ENCODE results near the gene FARS2.

The FARS2 gene

GRCh38 chr6:5472571-5472970 is 211.3 kb downstream of the FARS2 start:
- no peak for DNase-seq

GRCh38 chr6:5475779-5476178 is 214.5 kb downstream of the FARS2 start:
- no peak for DNase-seq

DNA sequence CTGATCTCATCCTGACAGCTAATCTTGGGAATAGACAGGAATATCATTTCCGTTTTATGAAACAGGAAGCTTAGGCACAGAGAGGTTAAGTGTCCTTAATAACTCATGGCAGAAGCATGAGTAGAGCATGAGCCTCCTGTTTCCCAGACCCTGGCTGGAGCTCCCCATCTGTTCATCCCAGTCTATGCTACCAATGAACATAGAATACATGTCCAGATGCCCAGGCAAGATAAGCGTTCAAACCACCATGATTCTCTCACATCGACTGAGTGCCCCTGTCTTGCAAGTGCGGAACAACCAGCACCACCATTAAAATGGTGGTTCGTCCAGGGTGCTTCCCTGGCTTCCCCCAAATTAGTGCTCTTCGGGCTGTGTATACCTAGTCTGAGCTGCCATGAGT is 217.1 kb downstream of the FARS2 start:
- DNase-seq = no peak

GRCh38 chr6:5481033-5481432 is 219.7 kb downstream of the FARS2 start:
- DNase-seq = no peak

DNA sequence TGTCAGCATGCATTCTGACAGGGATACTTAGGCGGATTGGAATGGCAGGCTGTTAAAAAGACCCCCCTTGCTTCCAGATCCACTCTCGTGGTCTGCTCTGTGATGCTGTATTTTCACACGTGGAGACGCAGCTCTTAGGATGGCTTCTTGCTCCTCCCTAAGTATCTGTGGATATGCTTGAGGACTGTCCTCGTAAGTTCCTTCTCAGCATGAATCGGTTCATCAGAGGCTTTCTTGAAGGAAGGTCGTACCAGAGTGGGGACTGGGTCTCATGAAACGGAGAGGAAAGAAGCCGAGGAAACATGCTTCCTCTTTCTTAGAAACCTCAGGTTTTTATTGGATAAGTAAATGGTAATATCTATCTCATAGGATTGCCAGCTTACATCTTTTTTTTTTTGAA is 220.4 kb downstream of the FARS2 start:
- DNase-seq = no peak

- DNase-seq = no peak
These were observed 221.3 kb downstream of the FARS2 start for GRCh38 chr6:5482619-5483018.

DNA sequence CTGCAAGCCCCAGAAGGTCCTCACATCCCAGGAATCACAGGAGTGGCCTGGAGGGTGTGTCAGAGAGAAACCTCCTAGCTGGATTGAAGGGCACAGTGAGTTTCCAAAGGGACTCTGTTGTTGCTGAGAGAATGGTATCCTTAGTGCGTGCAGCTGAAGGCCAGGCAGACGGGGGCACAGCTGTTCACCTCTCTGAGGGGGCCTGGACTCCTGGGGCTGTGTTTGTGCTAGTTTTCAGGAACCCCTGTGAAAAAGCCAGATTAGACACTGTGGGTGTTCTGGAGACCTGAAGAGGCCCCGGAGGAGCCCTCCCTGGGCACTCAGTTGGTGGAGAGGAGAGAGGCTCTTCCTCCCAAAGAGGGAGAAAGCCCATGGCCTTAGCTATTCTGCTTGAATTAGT is 223.4 kb downstream of the FARS2 start:
- DNase-seq = no peak

- DNase-seq = no peak
These were observed 224.9 kb downstream of the FARS2 start for GRCh38 chr6:5486214-5486613.

DNA sequence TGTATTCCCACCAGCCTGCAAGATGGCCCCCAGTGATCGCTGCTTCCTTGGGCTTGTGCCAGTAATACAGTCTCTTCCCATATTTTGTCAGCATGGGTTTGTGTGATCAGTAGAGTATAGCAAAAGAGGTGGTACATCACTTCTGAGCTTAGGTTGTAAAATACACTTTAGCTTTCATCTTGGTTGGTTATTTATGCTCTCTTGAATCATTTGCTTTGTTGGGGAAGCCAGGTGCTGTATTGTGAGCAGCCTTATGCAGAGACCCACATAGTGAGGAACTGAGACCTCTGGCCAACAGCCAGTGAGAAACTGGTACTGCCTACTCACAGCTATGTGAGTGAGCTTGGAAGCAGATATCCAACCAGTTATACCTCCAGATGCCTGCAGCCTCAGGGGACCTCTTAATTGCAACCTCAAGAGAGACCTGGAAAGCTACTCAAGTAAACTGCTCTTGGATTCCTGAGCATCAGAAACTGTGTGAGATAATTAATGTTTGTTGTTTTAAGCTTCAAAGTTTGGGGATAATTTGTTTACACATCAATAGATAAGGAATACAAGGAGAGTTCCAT is 229.3 kb downstream of the FARS2 start:
- DNase-seq = no peak

GRCh38 chr6:5492356-5492755 is 231.0 kb downstream of the FARS2 start:
- DNase-seq = no peak

DNA sequence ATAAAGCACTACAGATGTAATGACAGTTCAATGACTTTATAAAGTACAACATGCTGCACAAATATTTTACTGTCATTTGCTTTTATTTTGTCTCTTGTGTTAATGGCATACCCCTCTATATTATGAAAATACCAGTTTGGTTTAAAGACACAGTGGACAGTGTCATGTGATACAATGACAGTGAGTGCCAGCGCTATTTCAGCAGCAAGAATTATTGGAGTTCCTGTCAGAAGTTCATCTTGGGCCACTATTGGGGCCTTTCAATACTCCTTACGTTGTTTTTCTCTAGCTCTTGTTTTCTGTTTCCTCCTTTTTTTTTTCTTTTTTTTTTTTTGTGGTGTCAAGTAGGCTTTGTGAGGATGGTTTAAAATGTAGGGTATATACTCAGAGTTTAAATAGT is 232.5 kb downstream of the FARS2 start:
- DNase-seq = no peak

- peak; percentile 89 for DNase-seq
These were observed 236.7 kb downstream of the FARS2 start for GRCh38 chr6:5497896-5498578.

GRCh38 chr6:5498579-5498899 is 237.2 kb downstream of the FARS2 start:
- DNase-seq = no peak

- DNase-seq = peak; percentile 62
These were observed 238.5 kb downstream of the FARS2 start for GRCh38 chr6:5499644-5500306.

GRCh38 chr6:5501837-5502236 is 240.5 kb downstream of the FARS2 start:
- no peak for DNase-seq

GRCh38 chr6:5504078-5504477 is 242.8 kb downstream of the FARS2 start:
- no peak for DNase-seq

DNA sequence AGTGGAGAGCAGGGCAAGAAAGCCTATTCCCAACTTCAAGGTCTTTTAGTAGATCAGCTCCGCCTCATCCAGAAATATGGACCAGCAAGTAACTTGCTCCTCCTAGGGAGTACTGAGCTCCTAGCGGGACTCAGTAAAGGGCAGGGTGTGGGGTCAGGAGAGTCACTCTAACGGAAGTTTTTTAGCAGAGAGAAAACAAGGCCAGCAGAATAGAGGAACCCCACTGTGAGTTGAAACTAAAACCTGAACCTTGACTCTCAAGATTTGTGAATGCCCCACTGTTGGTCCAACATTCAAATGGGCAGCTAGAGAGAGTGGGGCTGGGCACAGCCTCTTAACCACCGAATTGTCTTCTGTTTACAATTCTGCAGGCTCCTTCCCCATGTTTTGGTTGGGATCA is 244.8 kb downstream of the FARS2 start:
- DNase-seq = no peak

DNA sequence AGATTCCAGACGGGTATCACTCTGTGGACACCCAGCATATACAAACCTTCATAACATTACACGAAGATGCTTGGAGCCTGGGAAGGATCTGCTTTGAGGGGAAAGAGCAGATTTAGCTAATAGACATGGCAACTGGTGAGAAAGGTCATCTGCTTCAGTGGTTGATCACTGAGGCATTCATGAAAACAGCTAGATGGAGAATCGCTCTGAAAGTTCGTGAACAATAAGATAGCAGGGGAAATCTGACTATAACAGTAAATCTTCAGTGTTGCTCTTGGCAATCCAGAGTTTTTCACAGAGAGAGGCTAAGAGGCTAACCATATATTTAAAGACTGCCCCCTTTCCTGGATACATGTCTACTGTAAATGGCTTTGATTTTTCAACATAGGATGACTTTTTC is 245.3 kb downstream of the FARS2 start:
- no peak for DNase-seq

GRCh38 chr6:5507131-5507681 is 245.9 kb downstream of the FARS2 start:
- DNase-seq = no peak

GRCh38 chr6:5509106-5509505 is 247.8 kb downstream of the FARS2 start:
- no peak for DNase-seq

- no peak for DNase-seq
These were observed 249.2 kb downstream of the FARS2 start for GRCh38 chr6:5510331-5511133.

DNA sequence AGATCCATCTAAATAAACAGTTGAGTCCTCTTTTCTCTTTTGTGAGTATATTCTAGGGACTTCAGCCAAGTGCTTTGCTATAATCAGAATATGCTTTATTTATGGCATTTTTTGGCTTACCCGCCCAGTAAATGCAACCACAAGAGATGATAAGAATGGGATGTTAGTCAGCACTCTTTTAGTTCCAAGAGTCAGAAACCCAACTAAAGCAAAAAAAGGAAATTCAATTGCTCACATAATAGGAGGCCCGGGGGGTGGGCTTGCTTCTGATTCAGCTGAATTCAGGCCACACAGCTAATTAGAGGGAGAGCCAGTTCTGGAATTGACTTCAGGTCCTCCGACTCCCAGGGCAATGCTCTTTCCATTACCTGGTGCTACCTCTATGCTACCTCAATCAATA is 250.6 kb downstream of the FARS2 start:
- peak; percentile 92 for DNase-seq

DNA sequence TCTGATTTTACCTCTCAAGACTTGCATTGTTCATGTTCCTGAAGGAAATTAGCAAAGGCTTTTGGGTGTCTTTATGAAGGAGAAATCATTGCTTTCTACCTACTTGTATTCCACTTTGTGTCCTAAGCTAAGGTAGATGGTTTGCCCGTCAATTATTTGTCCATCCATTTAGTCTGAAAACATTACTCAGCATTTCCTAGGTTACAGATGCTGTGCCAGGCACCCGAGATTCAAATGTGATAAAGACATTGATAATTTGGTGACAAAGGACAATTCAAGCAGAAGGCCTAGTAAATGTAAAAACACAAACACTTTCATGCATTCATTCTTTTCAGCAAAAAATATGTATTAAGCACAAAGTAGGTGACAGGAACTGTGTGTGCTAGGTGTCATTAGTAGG is 251.1 kb downstream of the FARS2 start:
- no peak for DNase-seq

DNA sequence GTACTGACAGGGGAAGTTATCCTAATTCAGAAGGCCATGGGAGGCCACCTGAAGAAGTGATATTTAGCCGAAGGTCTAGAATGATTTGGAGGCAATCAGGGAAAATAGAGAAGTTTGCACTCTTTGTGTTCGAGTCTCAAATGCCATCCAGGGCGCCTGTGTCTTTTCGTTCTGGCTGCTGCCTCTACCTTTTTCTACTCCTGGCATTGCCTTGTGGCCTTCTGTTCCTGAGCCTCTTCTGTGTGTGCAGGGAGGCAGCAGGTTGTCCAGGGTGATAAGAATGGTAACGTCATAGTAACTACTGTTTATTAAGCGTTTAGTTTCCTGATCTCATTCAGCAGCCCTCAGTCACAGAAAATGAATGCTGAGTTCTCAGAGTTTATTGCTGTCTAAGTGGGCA is 252.1 kb downstream of the FARS2 start:
- DNase-seq = no peak

All from fibroblast of upper back skin (primary cell).